HG02970 (cell line): ENCODE data around the gene YIPF5.
A peak's percentile ranks its signal among the peaks of the same experiment; 100 is the strongest.

Experiments used
- ATAC-seq: cut with Tn5 transposase; IDR thresholded peaks from one replicate; pipeline ENCODE4 v1.9.1; 2021; ENCODE audit warnings: mild to moderate bottlenecking, moderate library complexity, moderate number of reproducible peaks; ENCODE audit not compliant: unreplicated experiment, low FRiP score

Gene YIPF5

GRCh38 chr5:144170276-144171024 lies at the start of gene YIPF5, which contains the start of gene KCTD16:
Gene YIPF5, minus strand, starts transcription at chr5:144170659. Its CDS starts 704 bp downstream, at chr5:144169955.
Gene KCTD16, plus strand, starts transcription at chr5:144170873.
- peak; percentile 100 for ATAC-seq

- no peak for ATAC-seq
Observed at GRCh38 chr5:144219869-144220268, 49.4 kb upstream of the YIPF5 start.

GRCh38 chr5:144210655-144211054 lies 40.2 kb upstream of the YIPF5 start:
- ATAC-seq: no peak

- no peak for ATAC-seq
Observed at GRCh38 chr5:144209361-144209760, 38.9 kb upstream of the YIPF5 start.

GRCh38 chr5:144207875-144208444 lies 37.5 kb upstream of the YIPF5 start:
- no peak for ATAC-seq

GRCh38 chr5:144206141-144206540 lies 35.7 kb upstream of the YIPF5 start:
- no peak for ATAC-seq

- no peak for ATAC-seq
Observed at GRCh38 chr5:144205141-144205551, 34.7 kb upstream of the YIPF5 start.

GRCh38 chr5:144203750-144204596 lies 33.5 kb upstream of the YIPF5 start:
- ATAC-seq: peak; percentile 62

- ATAC-seq: no peak
Observed at GRCh38 chr5:144202726-144203125, 32.3 kb upstream of the YIPF5 start.

- no peak for ATAC-seq
Observed at GRCh38 chr5:144202072-144202471, 31.6 kb upstream of the YIPF5 start.

GRCh38 chr5:144201588-144201987 lies 31.1 kb upstream of the YIPF5 start:
- no peak for ATAC-seq

GRCh38 chr5:144198386-144198785 lies 27.9 kb upstream of the YIPF5 start:
- ATAC-seq: no peak

GRCh38 chr5:144196612-144197011 lies 26.2 kb upstream of the YIPF5 start:
- ATAC-seq: no peak

GRCh38 chr5:144195448-144195847 lies 25.0 kb upstream of the YIPF5 start:
- no peak for ATAC-seq

- no peak for ATAC-seq
Observed at GRCh38 chr5:144194144-144194543, 23.7 kb upstream of the YIPF5 start.

- no peak for ATAC-seq
Observed at GRCh38 chr5:144192661-144193060, 22.2 kb upstream of the YIPF5 start.

GRCh38 chr5:144191998-144192397 lies 21.5 kb upstream of the YIPF5 start:
- ATAC-seq: peak; percentile 92

GRCh38 chr5:144191531-144191930 lies 21.1 kb upstream of the YIPF5 start:
- ATAC-seq: no peak

- no peak for ATAC-seq
Observed at GRCh38 chr5:144189800-144190429, 19.5 kb upstream of the YIPF5 start.

- peak; percentile 62 for ATAC-seq
Observed at GRCh38 chr5:144187699-144188294, 17.3 kb upstream of the YIPF5 start.
